Sciatic nerve (tissue), 2 donors: ENCODE data around the gene MACROH2A1. TPM values are rescaled to one million over a fixed set of nuclear protein-coding genes. Genes with fewer than 3 reads are reported as not detected.
A peak's percentile ranks its signal among the peaks of the same experiment; 100 is the strongest.

Experiments used
- ATAC-seq: fragments of 200-7000 bp; cut with Tn5 transposase; one replicate; pipeline ENCODE4 v1.9.1; 2020; ENCODE audit warnings: mild to moderate bottlenecking, moderate library complexity
- DNase-seq: peaks from one replicate; pipeline ENCODE4 v3.0.0-alpha.2; 2020; ENCODE audit warnings: low spot score
- intact Hi-C: fragments of 100-400 bp; cut with DNase I; formaldehyde crosslinking; loops from one replicate; pipeline ENCODE4 v1.14.2; 2022
- total RNA-seq: library from RNA; stranded (reverse); fragmentation: NEBNext Ultra II Directional; extraction: Animal tissue kit (Norgen Biotek cat#: 25700); gene quantifications from one replicate; pipeline ENCODE4 v1.2.1, GENCODE V29; 2021
- donor health status: DM: no; HTN: no; CAD: no.
- donor health status: DM: no; HTN: no; CAD: no.

The MACROH2A1 gene
- total RNA-seq, 1 donor from 2014 or later: 129 TPM

GRCh38 chr5:135402031-135402430, 3.0 kb upstream of the MACROH2A1 start:
- no peak for ATAC-seq
- DNase-seq: no peak
- intact Hi-C loops: loop anchor here (5.0 kb wide), 1 partner anchor 55 kb away; no protein-coding TSS in a partner anchor

DNA sequence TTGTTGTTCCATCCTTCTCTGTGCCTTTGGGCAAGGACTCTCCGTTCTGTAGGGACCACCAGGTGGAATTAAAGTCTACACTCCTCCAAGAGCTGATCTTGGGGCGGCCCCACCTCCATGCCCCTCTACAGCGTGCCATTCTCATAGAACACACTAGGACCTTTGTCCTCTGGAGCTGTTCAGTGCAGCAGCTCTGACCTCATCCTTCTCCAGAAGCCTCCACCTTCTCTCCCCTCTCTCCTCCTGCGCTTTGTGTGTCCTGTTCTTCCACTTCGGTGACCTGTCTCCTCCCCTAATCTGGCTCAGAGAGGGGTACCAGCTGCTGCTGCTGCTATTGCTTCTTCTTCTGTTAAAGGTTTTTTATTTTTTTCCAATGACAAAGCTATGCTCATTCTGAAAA, 1.8 kb upstream of the MACROH2A1 start:
- no peak for DNase-seq
- no peak for ATAC-seq
- intact Hi-C loops: loop anchor here (5.0 kb wide), 1 partner anchor 56 kb away; no protein-coding TSS in a partner anchor

GRCh38 chr5:135399794-135400542, 937 bp upstream of the MACROH2A1 start:
- DNase-seq (no peak), ATAC-seq (no peak)
- intact Hi-C loops: loop anchor here (5.0 kb wide), 1 partner anchor 57 kb away; no protein-coding TSS in a partner anchor

DNA sequence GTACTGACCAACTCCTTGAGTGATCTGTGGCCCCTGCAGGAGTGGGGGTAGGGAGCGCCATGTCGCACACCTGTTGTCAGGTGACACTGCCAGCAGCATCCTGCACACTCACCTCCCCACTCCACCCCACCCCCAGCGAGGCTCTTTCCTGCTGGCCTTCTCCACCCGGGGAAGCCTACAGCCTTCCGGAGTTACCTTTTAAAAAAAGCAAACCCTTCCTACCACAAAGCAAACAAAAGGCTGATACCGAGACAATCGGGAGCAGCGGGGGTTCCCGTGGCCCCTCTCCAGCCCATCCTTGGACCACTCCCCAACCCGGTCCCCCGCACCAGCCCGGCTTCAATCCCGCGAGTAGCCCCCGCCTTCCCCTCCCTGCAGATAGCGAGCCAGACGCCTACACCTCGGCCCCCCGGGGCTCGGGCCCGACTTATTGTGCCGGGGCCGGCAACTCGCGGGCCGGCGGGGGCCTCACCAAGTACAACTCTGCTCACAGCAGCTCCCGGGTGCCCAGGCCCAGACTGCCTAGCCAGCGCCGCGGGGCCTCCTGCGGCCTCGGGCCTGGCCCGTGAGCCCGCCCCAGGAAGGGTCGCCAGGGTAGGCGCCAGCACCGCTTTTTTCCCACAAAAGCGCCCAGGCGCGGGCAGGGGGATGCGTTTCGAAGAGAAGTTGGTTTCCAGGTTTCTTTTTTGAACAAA, 724 bp downstream of the MACROH2A1 start:
- intact Hi-C loops: no loop called here
- ATAC-seq: peak; percentile 16
- no peak for DNase-seq

GRCh38 chr5:135397084-135397483, 1.9 kb downstream of the MACROH2A1 start:
- DNase-seq (no peak), ATAC-seq (no peak)
- intact Hi-C loops: no loop called here

GRCh38 chr5:135396459-135397055, 2.5 kb downstream of the MACROH2A1 start:
- DNase-seq (no peak), ATAC-seq (no peak)
- intact Hi-C loops: no loop called here

DNA sequence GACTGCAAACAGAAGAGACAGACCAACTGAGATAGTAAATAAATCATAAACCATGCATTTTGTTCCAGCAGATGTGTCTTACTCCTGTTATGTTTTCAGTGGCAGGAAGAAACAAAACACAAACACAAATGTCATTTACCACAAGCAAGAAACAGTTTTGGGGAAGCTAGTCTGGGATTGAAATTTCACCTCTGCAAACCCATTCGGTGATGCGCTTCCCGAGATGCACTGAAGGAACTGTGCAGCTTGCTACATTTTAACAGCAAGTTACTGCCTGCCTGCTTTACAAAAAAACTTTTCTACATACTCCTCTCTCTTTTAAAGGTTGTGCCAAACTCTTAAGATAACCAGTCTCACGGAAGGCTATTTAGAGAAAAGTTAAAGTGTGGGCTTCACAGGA, 3.2 kb downstream of the MACROH2A1 start:
- DNase-seq: no peak
- intact Hi-C loops: no loop called here
- no peak for ATAC-seq

DNA sequence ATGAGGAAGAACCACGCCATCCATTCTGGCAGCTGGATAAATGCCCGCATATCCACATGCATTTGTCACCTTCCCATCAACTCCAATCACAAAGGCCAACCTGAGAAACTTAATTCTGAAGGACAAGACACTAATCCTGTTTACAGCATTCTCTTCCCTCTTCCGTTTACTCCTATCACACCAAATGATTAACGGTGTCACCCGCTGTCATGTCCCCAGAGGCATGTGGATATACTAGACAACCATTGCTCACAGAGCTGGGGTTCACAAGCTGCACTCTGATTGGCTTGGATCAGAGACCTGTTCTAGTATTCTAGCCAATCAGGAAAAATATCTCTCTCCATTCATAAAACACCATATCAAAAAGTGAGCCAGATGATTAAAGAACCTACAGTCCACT, 3.6 kb downstream of the MACROH2A1 start:
- intact Hi-C loops: no loop called here
- DNase-seq: no peak
- ATAC-seq: no peak

GRCh38 chr5:135394095-135394494, 4.9 kb downstream of the MACROH2A1 start:
- DNase-seq (no peak), ATAC-seq (no peak)
- intact Hi-C loops: no loop called here

DNA sequence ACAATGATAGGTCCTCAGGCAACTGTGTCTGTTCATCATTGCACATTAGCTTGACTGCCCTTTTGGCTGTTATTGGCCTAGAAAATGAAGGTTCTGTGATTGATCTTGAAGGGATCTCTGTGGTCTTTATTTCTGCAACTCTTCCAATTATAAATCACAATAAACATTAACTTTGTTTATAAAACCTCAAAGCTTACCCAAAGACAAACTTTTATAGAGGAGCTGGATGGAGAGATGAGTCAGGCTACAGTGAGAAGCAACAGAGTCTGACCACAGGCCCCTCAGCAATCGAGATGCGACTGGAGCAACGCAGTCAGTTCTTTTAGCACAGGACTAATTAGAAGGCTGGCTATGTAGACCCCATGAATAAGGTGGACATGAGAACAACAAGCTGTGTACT, 5.3 kb downstream of the MACROH2A1 start:
- ATAC-seq (no peak), DNase-seq (no peak)
- intact Hi-C loops: no loop called here

DNA sequence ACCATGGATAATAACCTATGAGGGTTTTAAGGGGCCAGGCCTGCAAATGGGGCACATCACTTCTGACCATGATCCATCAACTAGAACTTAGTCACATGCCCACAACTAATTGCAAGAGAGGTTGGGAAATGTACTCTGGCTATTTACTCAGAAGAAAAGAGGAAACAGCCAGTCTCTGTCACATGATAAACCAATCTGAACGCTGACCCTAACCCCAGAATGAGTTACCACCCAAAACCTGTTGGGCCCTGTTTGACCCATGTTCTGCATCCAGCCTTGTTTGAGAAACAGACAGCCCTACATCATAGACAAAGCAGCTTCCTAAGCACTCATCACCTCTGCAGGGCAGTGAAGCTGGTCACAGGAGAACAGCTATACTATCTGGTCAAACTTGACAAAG, 5.8 kb downstream of the MACROH2A1 start:
- DNase-seq (no peak), ATAC-seq (peak; percentile 36)
- intact Hi-C loops: no loop called here

- DNase-seq (no peak), ATAC-seq (peak; percentile 52)
- intact Hi-C loops: no loop called here
Measured at GRCh38 chr5:135392256-135392655, 6.8 kb downstream of the MACROH2A1 start.

DNA sequence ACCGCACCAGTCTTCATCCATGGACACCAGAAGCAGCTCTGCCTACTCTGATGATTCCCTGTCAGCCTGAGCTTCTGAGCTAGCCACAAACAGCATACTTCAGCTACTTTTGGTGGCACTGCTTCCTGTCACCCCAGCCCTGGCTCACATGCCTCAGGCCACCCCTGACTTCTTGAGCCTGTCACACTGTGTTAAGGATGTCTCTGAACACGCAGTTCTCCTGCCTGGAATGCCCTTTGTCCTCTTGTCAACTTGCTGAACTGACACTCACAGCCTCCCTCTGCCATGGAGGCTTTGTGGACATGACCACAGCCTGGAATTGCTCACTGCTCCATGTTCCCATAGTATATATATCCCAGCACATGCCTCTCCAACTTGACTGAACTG, 7.2 kb downstream of the MACROH2A1 start:
- DNase-seq: no peak
- intact Hi-C loops: no loop called here
- peak; percentile 52 for ATAC-seq

GRCh38 chr5:135391116-135391868, 7.7 kb downstream of the MACROH2A1 start:
- DNase-seq (no peak), ATAC-seq (no peak)
- intact Hi-C loops: no loop called here

DNA sequence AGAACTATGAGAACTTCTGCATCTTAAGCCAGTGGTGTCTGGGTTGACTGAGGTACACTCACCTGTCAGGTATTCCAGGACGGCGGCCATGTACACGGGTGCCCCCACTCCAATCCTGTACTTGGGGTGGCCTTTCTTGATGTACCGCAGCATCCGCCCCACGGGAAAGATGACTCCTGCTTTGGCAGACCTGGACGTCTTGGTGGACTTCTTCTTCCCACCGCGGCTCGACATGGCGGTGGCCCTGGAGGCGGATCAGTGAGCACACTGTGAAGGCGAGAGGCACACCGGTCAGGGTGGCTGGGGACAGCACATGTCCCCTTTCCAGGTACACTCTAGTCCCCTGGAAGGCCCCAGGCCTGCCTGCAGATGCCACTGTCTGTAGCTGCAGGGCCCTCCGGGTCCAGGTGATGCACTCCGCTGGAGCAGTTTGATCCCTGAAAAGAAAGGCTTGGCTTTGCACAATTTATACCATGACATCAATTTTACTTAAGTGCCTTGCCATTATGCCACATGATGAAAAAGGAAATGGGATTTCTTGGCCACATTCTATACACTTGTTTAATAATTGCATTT, 10.1 kb downstream of the MACROH2A1 start:
- ATAC-seq (no peak), DNase-seq (no peak)
- intact Hi-C loops: no loop called here

GRCh38 chr5:135387629-135387960, 11.4 kb downstream of the MACROH2A1 start:
- DNase-seq (no peak), ATAC-seq (no peak)
- intact Hi-C loops: no loop called here

DNA sequence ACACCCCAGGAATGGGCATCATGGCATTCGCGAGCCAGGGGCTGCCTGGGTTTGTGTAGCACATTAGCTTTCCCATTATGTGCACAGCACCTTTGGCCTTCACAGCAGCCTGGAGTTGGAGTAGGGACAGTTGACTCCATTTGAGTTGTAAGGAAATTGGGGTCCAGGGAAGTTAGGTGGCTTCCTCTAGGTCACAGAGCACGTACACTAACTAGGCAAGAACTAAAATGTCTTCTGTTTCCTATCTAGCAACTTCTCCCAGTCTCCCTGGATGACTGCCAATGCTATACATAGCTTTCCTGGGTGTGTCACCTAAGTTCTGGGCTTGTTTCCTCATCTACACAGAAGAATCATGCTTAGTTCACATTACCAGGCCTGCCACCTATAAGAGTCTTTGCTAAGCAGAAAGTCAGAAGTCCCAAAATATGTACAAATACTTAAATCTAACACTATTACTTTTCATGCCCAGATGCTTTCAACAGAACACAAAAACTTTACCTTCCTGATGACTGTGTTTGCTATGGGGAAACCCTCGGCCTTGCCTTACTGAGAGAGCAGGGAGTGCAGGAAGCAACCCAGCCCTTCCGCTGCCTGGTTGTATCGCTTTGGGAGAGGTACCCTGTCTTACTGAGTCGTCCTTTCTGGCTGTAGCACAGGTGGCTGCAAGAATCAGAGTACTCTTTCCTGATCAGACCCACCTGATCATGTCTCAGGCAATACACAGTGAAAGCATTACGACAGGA, 12.0 kb downstream of the MACROH2A1 start:
- DNase-seq (no peak), ATAC-seq (peak; percentile 29)
- intact Hi-C loops: no loop called here

DNA sequence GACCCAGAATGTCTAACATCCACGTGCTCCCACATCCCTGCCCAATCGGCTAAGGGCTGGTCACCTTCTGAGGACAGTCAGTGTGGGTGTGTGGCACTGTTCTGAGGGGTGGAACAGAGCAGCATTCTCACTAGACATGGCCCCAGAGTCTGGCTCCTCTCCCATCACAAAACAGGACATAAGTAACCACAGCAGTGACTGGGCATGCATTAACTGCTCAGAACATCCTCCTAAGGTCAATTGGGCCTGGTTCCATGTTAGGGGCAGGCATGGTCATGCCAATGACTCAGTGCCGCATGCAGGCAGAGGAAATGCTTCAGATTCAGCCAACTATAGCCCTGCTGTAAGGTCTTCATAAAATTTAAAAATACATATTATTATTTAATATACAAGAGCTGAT, 12.9 kb downstream of the MACROH2A1 start:
- intact Hi-C loops: no loop called here
- DNase-seq: no peak
- ATAC-seq: no peak

DNA sequence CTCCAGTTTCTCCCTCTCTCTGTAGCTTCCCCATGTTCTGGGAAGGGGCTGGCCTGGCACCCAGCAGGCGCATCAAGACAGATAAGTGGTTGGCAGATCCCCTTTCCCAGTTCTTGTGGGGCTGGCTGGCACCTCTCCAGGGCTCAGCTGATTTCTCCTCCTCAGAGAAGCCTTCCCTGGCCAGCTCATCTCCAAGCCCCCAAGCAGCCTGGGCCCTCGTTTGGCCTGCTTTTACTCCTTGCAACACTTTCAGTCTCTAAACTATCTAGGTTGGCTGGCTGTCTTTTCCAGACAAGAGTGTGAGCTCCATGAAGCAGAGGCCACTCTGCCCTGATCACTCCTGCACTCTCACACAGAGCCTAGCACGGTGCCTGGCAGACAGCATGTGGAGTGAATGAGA, 13.5 kb downstream of the MACROH2A1 start:
- intact Hi-C loops: no loop called here
- DNase-seq: no peak
- no peak for ATAC-seq
